Keratinocyte (primary cell): ENCODE data around the gene NAA11.

Source experiments
- EZH2 ChIP-seq: IDR thresholded peaks from one replicate; pipeline ENCODE4 v1.6.1; 2012; ENCODE audit warnings: inconsistent platforms, mild to moderate bottlenecking, low read length, moderate library complexity
- TF ChIP-seq, protein P1 (sequence below), 3 experiments: IDR thresholded peaks in 1 of 3; conservative IDR thresholded peaks in 1 of 3; optimal IDR thresholded peaks in 1 of 3; 2 replicates in 2 of 3; 3 replicates in 1 of 3; pipeline versions ENCODE3 to v1.5.1; 2011; ENCODE audit warnings: low read length in 3 of 3, mild to moderate bottlenecking in 3 of 3, moderate library complexity in 2 of 3, control low read depth in 1 of 3, inconsistent platforms in 1 of 3; ENCODE audit not compliant: insufficient read depth in 2 of 3; ENCODE audit errors: extremely low read depth in 1 of 3

DNA sequence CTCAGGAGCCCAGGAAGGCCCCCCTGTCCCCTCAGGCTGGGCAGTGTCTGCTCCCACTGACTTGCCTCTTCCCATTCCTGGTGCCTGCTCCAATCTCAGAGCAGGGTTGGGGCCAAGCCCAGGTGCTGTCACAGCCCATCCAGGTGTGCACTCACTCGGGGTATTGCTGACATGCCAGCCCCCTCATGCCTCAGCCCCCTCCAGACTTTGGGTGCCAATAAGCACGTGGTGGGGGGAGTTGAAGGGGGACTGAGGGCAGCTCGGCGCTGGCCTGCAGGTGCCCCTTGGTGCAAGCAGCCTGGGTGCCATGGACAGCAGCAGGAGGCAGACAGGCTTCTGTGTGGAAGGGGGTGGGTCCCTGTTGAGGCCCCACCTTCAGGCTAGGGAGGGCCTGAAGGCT lies 28.4 kb downstream of the NAA11 start:
- TF ChIP-seq, protein P1, sequence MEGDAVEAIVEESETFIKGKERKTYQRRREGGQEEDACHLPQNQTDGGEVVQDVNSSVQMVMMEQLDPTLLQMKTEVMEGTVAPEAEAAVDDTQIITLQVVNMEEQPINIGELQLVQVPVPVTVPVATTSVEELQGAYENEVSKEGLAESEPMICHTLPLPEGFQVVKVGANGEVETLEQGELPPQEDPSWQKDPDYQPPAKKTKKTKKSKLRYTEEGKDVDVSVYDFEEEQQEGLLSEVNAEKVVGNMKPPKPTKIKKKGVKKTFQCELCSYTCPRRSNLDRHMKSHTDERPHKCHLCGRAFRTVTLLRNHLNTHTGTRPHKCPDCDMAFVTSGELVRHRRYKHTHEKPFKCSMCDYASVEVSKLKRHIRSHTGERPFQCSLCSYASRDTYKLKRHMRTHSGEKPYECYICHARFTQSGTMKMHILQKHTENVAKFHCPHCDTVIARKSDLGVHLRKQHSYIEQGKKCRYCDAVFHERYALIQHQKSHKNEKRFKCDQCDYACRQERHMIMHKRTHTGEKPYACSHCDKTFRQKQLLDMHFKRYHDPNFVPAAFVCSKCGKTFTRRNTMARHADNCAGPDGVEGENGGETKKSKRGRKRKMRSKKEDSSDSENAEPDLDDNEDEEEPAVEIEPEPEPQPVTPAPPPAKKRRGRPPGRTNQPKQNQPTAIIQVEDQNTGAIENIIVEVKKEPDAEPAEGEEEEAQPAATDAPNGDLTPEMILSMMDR (optimal IDR thresholded peaks at IDR 0.05 in 1 of 3, IDR thresholded peaks at IDR 0.05 in 1 of 3, conservative IDR thresholded peaks at IDR 0.05 in 1 of 3; ENCODE audit: extremely low read depth in 1 of 3, insufficient read depth in 2 of 3, low read length in 3 of 3) = no peak
- no peak for TF ChIP-seq EZH2
